Aorta (tissue), 5 donors: ENCODE data around the gene NPAS2. TPM values are rescaled to one million over a fixed set of nuclear protein-coding genes. Genes with fewer than 3 reads are reported as not detected.

Source experiments
- ATAC-seq: fragments of 200-7000 bp; cut with Tn5 transposase; one replicate; pipeline ENCODE4 v1.9.1; 2022; ENCODE audit warnings: moderate library complexity; ENCODE audit not compliant: low FRiP score
- DNase-seq, 2 donors: peaks; one replicate each; pipeline ENCODE4 v3.0.0-alpha.2; 2020
- H3K27ac ChIP-seq, 2 donors: one replicate each; pipeline ENCODE4 v1.5.1; 2013; ENCODE audit warnings: low read length in 2 of 2, mild to moderate bottlenecking in 2 of 2, moderate library complexity in 2 of 2, control low read depth in 1 of 2, inconsistent platforms in 1 of 2, low read depth in 1 of 2
- H3K27me3 ChIP-seq, 2 donors: one replicate each; pipeline ENCODE4 v1.6.1; 2013; ENCODE audit warnings: control low read depth in 1 of 2, low read length in 1 of 2, mild to moderate bottlenecking in 1 of 2, moderate library complexity in 1 of 2; ENCODE audit not compliant: insufficient read depth in 2 of 2, control insufficient read depth in 1 of 2
- H3K36me3 ChIP-seq, 2 donors: one replicate each; pipeline ENCODE4 v1.6.1; 2013; ENCODE audit warnings: control low read depth in 1 of 2, low read length in 1 of 2, mild to moderate bottlenecking in 1 of 2; ENCODE audit not compliant: insufficient read depth in 2 of 2, control insufficient read depth in 1 of 2
- H3K4me1 ChIP-seq, 2 donors: one replicate each; pipeline ENCODE4 v1.6.1; 2013; ENCODE audit warnings: low read length in 2 of 2, control low read depth in 1 of 2, mild to moderate bottlenecking in 1 of 2, moderate library complexity in 1 of 2; ENCODE audit not compliant: insufficient read depth in 2 of 2, control insufficient read depth in 1 of 2
- H3K4me3 ChIP-seq, 2 donors: one replicate each; pipeline ENCODE4 v1.5.1; 2013; ENCODE audit warnings: low read length in 2 of 2, control low read depth in 1 of 2, mild to moderate bottlenecking in 1 of 2
- H3K9me3 ChIP-seq: one replicate; pipeline ENCODE4 v1.6.1; 2013; ENCODE audit warnings: mild to moderate bottlenecking, low read length; ENCODE audit not compliant: control insufficient read depth
- WGBS, 2 donors: extraction: QIAGEN DNeasy Blood & Tissue Kit; methylation state at CpG; one replicate each; pipeline ENCODE4 v1.1.7; 2013; 5-methylcytosine and 5-hydroxymethylcytosine counted together
- intact Hi-C, 2 donors: fragments of 100-400 bp; cut with DNase I; formaldehyde crosslinking; loops; one replicate each; pipeline versions ENCODE4 v1.14.2 to v1.15.0; 2022
- polyA plus RNA-seq, 2 donors: library from polyadenylated mRNA; stranded (reverse); fragments of 200-250 nt; gene quantifications; one replicate each; pipeline ENCODE4 v1.2.3, GENCODE V29; 2013
- total RNA-seq, 2 donors: library from RNA; stranded (reverse); fragmentation: NEBNext Ultra II Directional; extraction: Animal tissue kit (Norgen Biotek cat#: 25700); gene quantifications; one replicate each; pipeline ENCODE4 v1.2.1, GENCODE V29; 2021
- donor health status: healthy with polysubstance abuse.
- donor health status: Bipolar disorder and iron deficiency.
- donor health status: DM: no; HTN: no; CAD: no.
- donor health status: DM: no; HTN: no; CAD: no.
- donor health status: DM: yes; HTN: yes; CAD: no.

The NPAS2 gene
- total and polyA plus RNA-seq, 4 donors: 7.8 to 42.0 (median 24.2) TPM

DNA sequence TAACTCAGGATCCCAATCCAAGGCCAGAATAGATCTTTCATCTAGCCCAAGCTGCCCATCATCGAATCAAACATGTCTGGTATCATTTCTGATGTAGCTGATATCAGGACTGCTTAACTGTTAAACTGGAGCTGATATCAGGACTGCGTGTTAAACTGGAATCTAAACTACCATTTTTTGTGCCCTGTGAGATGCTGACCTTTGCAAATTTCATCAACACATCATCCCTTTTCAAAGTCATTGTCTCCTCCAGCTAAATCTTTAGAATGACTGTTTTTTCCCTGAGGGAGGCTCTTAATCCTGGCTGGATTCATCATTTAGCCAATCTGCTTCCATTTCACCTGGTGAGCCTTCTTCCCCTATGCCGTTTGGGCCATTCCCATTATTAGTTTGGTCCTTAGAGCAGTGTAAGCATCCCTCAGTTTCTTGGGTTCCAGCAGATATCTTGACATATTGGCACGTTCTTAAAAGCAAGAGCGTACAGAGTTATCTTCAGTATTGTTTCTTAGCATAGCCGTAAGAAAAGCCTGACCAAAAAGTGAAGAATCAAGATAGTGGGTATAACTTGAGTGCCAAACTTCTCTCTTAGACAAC is 194.4 kb downstream of the NPAS2 start:
- 92% methylated on average over 6 of the region's 6 CpGs for WGBS, 2 donors
- intact Hi-C loops: loop anchor here (1.0 to 5.0 kb wide), 2 partner anchors 138 to 139 kb away; partner anchors contain the start of gene TBC1D8 (in 1 of the 2)
- Histone ChIP-seq H3K27ac (no peak overlapping the region), H3K4me1 (no peaks in the 10 kb centered on the region), H3K4me3 (no peak overlapping the region), H3K36me3 (peaks cover 0 to 3% of the 10 kb centered on the region in 2 donors), H3K9me3 (no peaks in the 10 kb centered on the region), H3K27me3 (no peaks in the 10 kb centered on the region)
- ATAC-seq (no peak), DNase-seq (no peak)

DNA sequence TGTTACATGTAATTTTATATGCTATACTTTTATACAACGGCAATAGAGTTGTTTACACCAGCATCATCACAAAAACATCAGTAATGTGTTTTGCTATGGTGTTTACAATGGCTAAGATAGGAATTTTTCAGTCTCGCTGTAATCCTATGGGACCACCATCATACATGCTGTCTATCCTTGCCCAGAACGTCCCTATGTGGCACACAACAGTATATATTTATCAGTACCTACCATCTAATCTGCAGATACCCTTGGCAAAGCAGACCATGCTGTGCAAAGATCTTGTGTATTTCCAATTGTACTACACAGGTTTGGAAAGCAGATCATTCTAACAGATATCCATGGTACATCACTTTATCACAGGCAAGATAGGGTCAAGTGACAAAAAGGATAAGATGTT is 197.4 kb downstream of the NPAS2 start:
- no peak for DNase-seq
- Histone ChIP-seq H3K27ac (no peak overlapping the region), H3K4me3 (no peak overlapping the region), H3K36me3 (peaks cover 0 to 4% of the 10 kb centered on the region in 2 donors), H3K9me3 (no peaks in the 10 kb centered on the region), H3K27me3 (no peaks in the 10 kb centered on the region), H3K4me1 (no peaks in the 10 kb centered on the region)
- WGBS, 2 donors: 61 to 66% methylated on average over 3 of the region's 3 CpGs
- intact Hi-C loops: no loop called here
- no peak for ATAC-seq

DNA sequence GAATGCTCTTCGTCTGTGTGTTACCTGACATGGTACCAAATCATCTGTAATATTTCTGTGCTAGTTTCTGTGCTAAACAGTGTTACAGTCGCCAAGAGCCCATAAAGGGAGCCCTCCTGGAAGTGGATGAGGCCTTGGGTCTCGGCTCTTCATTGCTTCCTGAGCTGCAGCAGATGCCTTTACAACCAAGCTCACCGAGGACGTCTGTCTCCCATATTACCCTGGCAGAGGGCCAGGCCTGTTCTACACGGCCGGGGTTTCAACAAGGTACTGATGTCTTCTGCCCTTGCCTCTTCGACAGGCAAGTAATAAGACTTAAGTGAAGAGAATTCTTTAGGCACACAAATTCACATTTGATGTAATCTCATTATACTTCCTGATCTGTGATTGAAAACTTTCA is 199.0 kb downstream of the NPAS2 start:
- no peaks in the 10 kb centered on the region for H3K9me3 ChIP-seq
- no peak overlapping the region for H3K4me3 ChIP-seq
- WGBS, 2 donors: 52 to 66% methylated on average over 8 of the region's 8 CpGs
- no peaks in the 10 kb centered on the region for H3K4me1 ChIP-seq
- intact Hi-C loops: no loop called here
- DNase-seq (no peak), ATAC-seq (no peak)
- H3K27ac ChIP-seq: no peak overlapping the region
- no peaks in the 10 kb centered on the region for H3K27me3 ChIP-seq
- H3K36me3 ChIP-seq: peaks cover 0 to 4% of the 10 kb centered on the region in 2 donors

DNA sequence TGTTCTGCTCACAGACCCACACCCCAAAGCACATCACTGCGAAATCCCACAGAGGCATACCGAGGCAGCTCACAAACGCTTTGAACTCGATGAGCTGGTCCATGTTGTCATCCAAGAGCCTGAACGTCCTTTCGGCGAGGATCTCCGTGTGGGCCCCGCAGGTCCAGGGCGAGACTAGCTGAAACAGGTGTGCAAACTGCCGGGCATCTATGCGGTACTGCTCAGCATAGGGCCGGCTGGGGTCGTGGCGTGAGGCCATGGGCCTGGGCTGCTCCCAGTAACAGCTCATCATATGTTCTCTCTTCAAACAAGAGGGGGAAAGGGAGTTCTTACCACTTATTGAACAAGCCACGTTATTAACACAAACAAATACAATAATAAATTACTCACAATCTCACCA is 202.3 kb downstream of the NPAS2 start:
- WGBS, 2 donors: 84 to 88% methylated on average over 16 of the region's 16 CpGs
- Histone ChIP-seq H3K36me3 (peaks cover 0 to 4% of the 10 kb centered on the region in 2 donors), H3K27ac (no peak overlapping the region), H3K4me1 (no peaks in the 10 kb centered on the region), H3K4me3 (no peak overlapping the region), H3K9me3 (no peaks in the 10 kb centered on the region), H3K27me3 (no peaks in the 10 kb centered on the region)
- DNase-seq: no peak
- intact Hi-C loops: no loop called here
- no peak for ATAC-seq

DNA sequence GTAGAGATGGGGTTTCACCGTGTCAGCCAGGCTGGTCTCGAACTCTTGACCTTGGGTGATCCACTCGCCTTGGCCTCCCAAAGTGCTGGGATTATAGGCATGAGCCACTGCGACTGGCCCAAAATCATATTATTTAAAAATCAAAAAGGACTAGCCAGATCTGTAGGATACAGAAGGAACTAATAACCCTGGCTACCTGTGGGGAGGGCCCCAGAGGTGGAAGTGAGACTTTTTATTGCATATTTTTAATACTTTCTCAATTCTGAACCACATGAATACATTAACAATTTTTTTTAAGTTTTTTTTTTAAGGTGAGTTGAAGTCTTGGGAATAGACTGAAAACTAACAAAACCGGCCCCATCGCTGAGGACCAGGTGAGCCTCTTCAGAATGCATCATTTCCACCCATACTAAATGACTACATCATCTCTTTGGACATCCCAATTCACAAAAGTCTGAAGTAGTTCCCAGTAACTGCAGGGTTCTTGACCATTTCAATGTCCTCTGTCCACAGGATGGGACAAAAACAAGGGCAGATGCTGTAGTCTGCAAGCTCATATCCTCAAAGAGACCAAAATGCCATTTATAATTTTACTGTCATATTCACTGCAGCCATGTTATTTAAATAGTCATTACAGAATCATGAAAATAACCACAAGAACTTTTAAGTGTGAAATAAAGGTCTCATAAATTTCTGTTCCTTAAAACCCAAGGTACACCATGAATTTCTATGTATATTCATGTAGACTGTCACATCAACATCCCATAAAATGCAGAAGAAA is 203.6 kb downstream of the NPAS2 start:
- Histone ChIP-seq H3K27me3 (no peaks in the 10 kb centered on the region), H3K36me3 (peaks cover 0 to 3% of the 10 kb centered on the region in 2 donors), H3K9me3 (no peaks in the 10 kb centered on the region), H3K27ac (no peak overlapping the region), H3K4me3 (no peak overlapping the region), H3K4me1 (no peaks in the 10 kb centered on the region)
- ATAC-seq (no peak), DNase-seq (no peak)
- 97% methylated on average over 6 of the region's 6 CpGs for WGBS, 2 donors
- intact Hi-C loops: no loop called here

DNA sequence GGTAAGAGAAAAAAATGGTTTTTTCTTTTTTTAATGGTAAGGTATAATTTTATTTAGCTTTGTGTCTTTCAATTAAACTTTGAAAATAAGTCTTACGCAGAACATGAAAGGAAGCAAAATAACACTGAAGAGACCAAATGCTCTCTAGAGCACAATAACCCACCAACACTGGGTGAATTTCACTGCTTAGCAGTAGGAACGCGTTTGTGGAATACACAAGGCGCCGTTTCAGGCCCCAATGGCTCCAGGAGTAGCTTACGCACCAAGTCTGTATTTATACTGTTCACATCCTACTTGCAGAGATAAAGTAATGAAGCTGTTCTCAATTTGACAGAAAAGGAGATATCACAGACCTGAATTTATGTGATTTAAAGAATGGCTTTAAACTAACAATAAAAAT is 205.6 kb downstream of the NPAS2 start:
- no peak for DNase-seq
- Histone ChIP-seq H3K36me3 (peaks cover 0 to 1% of the 10 kb centered on the region in 2 donors), H3K27me3 (no peaks in the 10 kb centered on the region), H3K4me1 (no peaks in the 10 kb centered on the region), H3K9me3 (no peaks in the 10 kb centered on the region), H3K27ac (no peak overlapping the region), H3K4me3 (no peak overlapping the region)
- 86 to 87% methylated on average over 6 of the region's 6 CpGs for WGBS, 2 donors
- ATAC-seq: no peak
- intact Hi-C loops: no loop called here

DNA sequence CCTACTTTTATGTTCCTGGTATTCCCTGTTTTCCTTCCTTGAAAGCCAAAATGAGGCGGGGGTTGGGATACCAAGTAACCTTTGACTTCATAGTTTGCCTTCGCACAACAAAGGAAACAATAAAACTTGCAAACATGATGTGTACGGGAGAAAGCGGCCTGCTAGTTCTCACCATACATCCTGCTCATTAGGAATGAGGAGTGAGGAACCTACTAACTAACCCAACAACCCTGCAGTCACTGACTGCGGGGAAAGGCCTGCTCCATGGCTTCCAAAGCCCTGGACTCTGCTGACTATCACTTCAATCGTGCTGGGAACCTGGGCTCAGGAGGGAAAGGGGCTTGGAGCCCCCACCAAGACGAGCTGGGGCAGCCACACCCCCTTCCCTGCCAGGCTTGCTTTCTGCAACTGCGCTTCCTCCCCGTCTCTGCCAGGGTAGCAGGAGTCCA is 206.3 kb downstream of the NPAS2 start:
- H3K4me1 ChIP-seq: no peaks in the 10 kb centered on the region
- DNase-seq (no peak), ATAC-seq (no peak)
- intact Hi-C loops: no loop called here
- H3K4me3 ChIP-seq: no peak overlapping the region
- H3K27ac ChIP-seq: no peak overlapping the region
- 56 to 57% methylated on average over 9 of the region's 9 CpGs for WGBS, 2 donors
- H3K36me3 ChIP-seq: no peaks in the 10 kb centered on the region
- H3K27me3 ChIP-seq: no peaks in the 10 kb centered on the region
- H3K9me3 ChIP-seq: no peaks in the 10 kb centered on the region

DNA sequence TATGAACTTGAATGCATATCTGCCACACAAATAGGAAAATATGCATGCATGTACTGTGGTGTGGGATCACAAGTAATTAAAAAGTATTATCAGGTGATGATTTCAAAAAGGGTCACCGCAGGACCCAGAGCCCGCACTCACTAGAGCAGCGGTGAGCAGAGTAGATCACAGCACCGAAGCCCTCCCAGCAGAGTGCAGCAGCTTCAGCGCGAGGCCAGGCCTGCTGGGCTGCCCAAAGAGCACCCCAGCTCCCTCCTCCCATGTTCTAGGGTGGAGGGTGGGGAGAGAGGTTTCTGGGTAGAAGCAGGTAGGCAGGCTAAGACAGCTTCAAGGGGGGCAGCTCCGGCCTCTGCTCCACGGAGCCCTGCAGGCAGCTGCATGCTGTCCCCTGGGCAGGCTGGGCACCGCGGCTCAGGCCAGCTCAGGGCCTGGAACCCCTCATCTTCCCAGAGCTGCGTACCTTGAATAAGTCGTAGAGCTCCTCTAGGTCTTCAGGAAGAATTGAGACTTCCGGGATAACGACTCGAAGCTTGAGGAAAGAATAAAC is 207.1 kb downstream of the NPAS2 start:
- intact Hi-C loops: no loop called here
- H3K9me3 ChIP-seq: no peaks in the 10 kb centered on the region
- no peak overlapping the region for H3K27ac ChIP-seq
- no peaks in the 10 kb centered on the region for H3K36me3 ChIP-seq
- H3K4me1 ChIP-seq: no peaks in the 10 kb centered on the region
- ATAC-seq (no peak), DNase-seq (no peak)
- H3K27me3 ChIP-seq: no peaks in the 10 kb centered on the region
- 80 to 82% methylated on average over 15 of the region's 15 CpGs for WGBS, 2 donors
- H3K4me3 ChIP-seq: no peak overlapping the region

DNA sequence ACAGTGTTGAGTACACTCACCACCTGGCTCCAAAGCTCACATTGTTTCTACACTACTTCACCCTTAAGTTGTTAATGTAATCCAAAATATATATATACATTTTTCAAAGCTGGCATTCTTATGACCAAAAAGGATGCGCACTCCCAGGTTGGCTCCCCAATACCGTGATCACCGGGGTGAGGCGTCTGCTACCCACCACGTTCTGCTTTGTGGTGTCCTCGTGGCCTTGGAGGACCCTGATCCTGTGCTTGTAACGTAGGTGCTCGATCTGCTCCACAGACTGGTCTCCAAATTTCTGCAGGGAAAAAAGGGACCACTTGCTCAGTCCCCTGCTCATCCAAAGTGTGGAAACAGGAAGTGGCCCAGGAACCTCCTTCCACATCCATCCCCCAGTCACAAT is 207.9 kb downstream of the NPAS2 start:
- Histone ChIP-seq H3K36me3 (no peaks in the 10 kb centered on the region), H3K4me3 (no peak overlapping the region), H3K27ac (no peak overlapping the region), H3K27me3 (no peaks in the 10 kb centered on the region), H3K9me3 (no peaks in the 10 kb centered on the region), H3K4me1 (no peaks in the 10 kb centered on the region)
- DNase-seq: no peak
- 93 to 95% methylated on average over 8 of the region's 8 CpGs for WGBS, 2 donors
- ATAC-seq: no peak
- intact Hi-C loops: no loop called here
